Measurements from ENCODE around the gene TXNRD2.

The TXNRD2 gene

GRCh38 chr22:19941365-19942082 lies at the start of gene TXNRD2, which contains the start of gene COMT:
TSS of gene TXNRD2 (minus strand) at chr22:19941818. CDS start at chr22:19941803, 15 bp downstream.
TSS of gene COMT (plus strand) at chr22:19941772. CDS start at chr22:19962527, 20,755 bp downstream.
- peak; percentile 82 for DNase-seq

GRCh38 chr22:19991395-19991644 lies 49.7 kb upstream of the TXNRD2 start:
- no peak for DNase-seq

DNA sequence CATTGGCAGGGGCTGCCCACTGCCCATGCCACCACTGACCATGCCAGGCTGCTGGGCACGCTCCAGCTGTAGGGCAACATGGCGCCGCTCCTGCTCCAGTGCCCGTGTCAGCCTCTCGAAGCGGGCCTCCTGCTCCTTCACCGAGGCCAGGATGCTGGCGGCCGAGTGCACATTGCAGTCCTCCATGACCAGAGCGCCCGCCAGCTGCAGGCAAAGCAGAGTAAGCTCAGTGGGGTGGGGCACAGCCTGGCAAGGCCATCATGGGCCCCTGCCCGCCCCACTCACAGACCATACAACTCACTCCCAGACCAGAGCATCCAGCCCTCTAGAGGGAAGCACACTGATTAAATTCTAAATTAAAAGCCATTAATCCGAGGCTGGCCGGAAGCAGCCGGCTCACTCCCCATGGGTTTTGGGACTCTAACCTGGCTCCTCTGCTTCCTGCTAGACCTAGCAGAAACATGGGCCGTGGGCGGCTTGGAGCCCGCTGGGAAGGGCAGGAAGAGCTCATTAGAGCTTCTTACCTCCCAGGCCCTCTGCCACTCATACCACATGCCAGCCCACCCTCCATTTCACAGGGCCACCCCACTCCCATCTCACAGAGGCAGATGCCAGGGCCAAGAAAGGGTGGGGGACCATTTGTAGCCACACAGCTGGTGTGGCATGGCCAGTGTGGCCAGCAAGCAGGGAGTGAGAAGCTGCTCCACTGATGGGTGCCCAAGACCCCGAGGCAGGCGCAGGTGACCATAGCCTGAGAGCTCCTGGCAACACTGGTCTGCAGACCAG lies 49.2 kb upstream of the TXNRD2 start:
- no peak for DNase-seq

DNA sequence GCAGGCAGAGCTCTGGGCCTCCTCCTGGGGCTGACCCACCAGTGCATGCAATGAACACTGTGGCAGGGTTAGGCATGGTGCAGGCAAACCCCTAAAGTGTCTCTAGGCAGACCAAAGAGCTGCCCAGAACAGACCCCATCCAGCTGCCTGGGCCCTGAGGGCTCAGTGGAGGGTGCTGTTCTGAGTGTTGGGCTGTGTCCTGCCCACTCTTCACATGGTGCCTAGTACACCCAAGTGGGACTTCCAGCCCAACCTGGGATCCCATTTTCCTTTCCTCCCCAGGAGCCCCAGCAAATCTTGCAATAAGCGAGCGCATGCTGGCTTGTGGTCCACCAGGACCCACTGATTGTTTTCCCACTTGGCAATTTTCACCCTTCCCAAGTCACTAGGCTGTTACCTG lies 48.6 kb upstream of the TXNRD2 start:
- DNase-seq = no peak

DNA sequence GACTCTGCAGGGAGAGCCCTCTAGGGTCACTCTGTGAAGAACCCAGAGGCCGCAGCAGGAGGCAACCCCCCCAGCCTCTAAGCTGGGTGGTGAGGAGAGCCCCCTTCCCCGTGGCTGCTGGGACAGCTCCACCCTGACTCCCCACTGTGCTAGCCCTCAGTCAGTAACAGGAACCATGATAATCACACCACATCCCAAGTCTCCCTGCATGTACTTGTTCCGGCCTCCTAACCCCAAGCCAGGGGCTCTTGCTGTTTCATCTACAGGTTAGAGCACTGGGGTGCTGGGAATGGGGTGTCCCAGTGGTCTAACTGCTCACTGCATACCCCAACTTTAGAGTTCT lies 48.1 kb upstream of the TXNRD2 start:
- no peak for DNase-seq

GRCh38 chr22:19988965-19989724 lies 47.5 kb upstream of the TXNRD2 start:
- no peak for DNase-seq

DNA sequence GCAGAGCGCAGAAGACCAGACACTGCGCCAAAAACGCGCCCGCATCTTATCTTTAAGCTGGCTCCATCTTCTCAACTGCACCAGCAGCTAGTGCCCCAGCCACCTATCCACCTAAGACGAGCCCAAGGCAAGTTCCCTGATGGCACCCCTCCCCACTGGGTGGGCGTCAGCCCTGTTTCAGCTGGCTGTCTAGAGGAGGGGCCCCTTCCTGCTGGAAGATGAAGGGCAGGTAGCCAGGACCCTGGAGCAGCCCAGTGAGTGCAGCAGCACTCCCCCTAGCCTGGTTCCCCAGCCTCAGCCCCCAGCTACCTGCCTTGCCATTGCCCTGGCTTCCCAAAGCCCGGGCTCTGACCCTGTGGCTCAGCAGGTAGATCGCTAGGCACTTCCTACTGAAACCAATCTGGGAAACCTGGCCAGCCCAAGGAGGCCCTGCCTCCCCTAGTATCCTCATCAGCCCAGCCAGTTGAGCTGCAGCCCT lies 46.8 kb upstream of the TXNRD2 start:
- DNase-seq = no peak

GRCh38 chr22:19987394-19988306 lies 46.0 kb upstream of the TXNRD2 start:
- DNase-seq = no peak

GRCh38 chr22:19986410-19987341 lies 45.1 kb upstream of the TXNRD2 start:
- peak; percentile 75 for DNase-seq

DNA sequence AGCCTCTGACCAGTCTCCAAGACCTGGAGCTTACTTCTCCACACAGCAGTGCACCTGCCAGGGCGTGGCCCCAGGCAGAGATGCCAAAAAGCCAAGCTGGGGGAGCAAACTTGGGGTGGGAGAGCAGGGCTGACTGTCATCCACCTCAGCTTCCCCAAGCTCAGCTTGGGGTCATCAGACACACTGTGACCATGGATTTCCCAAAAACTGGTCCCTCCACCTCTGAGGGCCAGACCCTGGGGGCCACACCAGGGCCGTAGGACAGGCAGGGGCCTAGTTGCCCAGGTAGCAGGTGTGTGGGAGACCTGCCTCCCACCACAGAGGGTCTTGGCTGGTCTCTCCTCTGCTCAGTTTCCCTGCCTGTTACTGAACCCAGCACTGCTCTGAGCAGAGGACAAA lies 44.4 kb upstream of the TXNRD2 start:
- no peak for DNase-seq

DNA sequence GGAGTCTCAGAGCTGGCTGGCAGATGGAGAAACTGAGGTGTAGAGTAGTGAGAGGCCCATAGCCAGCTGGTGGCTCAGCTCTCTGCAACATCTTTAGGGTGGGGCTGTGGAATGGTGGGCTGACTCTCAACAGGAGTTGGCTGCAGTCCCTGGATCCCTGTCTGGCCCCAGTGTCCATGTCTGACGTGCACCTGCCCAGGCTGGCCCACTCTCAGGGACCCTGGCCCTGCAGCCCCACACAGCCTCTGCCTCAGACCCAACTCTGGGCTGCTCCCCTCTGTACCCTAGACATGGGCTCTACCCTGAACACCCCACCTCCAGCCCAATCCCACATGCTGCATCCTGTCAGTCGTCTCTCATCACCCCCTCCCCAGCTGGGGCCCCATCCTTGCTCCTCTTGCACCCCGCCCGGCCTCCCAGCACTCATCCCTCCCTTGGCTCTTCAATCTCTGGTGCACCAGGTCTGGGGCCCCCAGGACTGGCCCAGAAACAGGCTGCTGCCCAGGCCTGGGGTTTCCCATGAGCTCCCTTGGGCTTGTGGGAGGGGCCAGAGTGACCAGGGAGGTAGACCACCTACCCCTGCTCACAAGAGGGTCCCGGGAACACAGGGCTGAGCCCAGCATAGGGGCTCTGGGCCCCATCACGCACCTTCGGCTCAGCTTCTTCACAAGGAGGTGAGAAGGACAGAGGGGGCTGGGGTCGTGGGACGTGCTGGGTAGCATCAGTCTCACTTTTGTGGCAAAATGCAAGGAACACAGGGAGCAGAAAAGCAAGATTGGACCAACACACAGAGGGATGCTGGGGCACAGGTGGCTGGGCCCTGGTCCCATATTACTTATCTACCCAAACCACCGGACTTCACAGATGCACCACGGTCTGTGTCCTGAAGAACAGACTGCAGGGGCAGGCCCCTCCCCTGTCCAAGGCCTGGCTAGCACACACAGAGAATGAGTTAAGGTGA lies 43.5 kb upstream of the TXNRD2 start:
- DNase-seq = no peak

DNA sequence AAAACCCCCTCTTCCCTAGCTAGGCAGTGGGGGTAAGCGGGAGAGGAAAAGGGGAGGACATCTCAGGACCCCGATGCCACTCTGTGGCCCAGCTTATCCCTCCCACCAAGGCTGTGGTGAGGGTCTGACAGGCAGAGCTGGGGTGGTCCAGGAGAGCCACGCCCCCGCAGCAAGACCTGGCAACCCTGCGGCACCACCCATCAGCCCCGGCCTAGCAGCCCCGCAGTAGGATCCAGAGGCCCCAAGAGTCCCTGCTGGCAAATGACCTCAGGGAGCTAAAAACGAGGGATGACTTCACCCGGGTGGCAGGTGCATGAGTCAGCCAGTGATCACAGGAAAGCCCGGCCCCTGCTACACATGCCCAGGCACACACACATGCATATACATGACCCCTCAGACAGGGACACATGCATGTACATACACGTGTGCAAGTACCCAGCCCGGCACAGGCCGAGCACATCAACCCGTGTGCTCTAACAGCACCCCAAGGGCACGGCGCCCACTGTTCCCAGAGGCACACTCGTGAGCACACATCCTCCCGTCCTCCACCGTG lies 42.7 kb upstream of the TXNRD2 start:
- DNase-seq = peak; percentile 40

DNA sequence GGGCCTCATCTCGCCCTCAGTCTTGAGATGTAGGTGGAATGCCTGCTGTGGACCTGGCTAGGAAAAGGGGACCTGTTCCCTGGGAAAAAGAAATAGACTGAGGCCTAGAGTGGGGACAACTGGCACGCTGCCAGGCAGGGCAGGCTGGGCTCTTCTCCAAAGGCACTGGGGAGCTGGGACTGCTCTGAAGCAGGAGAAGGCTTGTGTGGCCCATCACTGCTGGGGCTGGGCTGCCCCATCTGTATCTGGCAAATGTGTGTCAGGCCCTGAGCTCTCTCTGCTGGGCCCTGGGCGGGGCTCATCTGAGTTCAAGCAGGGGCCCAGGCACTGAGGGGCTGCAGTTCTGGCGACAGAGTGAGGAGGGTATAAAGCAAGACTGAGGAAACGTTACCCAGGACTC lies 42.1 kb upstream of the TXNRD2 start:
- no peak for DNase-seq

DNA sequence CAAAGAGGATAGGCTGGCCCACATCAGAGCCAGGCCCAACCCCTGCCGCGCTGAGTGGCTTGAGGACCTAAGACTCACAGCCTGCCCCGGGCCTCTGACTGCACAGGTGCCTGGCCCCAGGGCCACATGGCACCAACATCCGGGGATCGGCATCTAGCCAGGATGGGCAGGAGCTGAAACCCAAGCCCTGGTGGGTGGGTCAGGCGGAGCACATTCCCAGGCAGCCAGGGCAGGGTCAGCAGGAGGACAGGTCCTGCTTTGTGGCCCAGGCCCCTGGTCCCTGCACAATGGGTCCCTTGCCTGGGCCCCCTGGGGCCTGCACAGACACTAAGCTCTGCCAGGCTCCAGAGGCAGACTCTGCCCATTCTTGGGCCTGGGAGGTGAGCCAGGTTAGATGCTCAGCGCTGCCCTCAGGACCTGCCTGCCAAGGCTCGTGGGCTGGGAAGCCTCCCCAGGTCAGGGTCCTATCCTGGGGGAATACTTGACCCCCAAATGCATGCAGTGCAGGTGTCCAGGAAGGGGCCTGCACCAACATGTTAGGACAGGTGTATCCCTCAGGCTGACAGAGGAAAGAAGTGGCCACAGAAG lies 41.5 kb upstream of the TXNRD2 start:
- no peak for DNase-seq

DNA sequence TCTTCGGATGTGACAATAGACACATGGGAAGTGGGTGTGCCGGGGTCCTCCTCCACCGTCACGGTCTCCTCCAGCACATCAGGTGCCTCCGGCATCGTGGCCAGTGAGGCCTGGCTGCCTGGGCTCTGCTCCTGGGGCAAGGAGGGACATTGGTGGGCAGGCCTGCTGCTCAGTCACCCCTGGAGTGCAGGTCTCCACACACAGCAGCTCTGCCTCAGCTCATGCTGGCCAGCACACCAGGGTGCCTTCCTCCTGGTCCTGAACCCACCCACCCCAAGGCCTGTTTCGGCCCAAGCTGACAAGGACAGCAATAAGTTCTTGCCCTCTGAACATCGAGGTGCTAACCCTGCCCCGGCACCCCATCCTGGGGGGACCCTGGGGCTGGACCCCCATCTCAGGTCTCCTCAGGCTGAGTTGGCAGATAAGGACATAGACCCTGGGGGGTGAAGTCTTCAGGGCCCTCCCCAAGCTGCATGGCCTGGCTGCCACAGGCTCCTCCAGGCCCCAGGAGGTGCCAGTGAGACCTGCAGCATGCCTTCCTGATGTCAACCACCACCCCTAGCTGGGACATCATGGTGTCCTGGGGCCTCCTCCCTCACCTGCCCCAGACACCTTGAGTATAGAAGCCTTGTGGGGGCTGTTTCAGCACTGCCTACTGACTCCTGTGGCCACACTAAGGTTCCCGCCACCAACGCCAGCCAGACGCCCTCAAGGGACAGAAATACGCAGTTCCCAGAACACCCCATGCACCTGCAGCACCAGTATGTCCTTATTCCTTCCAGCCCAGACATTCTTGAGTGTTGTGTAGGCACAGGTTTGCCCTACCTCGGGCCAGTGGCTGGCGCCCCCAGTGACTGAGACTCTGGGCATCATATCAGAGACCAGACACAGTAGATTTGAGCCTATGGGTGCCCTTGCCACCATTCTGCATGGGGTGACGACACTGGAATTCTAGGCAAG lies 40.6 kb upstream of the TXNRD2 start:
- no peak for DNase-seq

- DNase-seq = no peak
Observed at GRCh38 chr22:19981171-19981960, 39.7 kb upstream of the TXNRD2 start.

DNA sequence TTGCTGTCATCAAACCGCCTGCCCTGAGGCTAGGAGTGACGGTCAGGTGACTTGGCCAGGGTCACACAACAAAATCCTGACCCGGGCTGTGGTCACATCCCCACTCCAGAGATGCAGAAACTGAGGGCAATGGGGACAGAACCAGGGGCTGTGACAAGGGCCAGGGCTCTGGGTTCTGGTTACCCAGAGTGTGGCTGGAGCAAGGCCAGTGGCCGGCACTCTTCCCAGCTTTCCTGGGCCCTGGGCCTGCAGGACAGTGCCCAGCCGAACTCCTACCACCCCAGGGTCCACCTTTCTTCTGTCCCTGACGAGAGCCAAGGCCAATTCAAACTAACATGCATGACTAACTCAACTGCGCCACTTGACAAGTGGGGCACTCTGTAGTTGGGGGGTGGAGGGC lies 39.1 kb upstream of the TXNRD2 start:
- no peak for DNase-seq

All from activated CD4-positive, alpha-beta T cell treated with anti-CD3 and anti-CD28 coated beads for 48 hours (primary cell).